GM12878 (cell line): ENCODE results near the gene NHSL2.

Source experiments
- EZH2 ChIP-seq: IDR thresholded peaks from 2 replicates; pipeline ENCODE4 v1.6.1; 2012; ENCODE audit warnings: low read depth, mild to moderate bottlenecking, control low read depth, inconsistent platforms, low read length, borderline replicate concordance; ENCODE audit not compliant: control insufficient read depth
- GABPA ChIP-seq: IDR thresholded peaks from 2 replicates; pipeline ENCODE4 v1.6.1; 2014; ENCODE audit warnings: antibody characterized with exemption, low read depth, mild to moderate bottlenecking, inconsistent platforms
- MXI1 ChIP-seq: fragments of 150-350 bp; IDR thresholded peaks from 2 replicates; pipeline ENCODE4 v1.6.1; 2011; ENCODE audit warnings: low read depth, mild to moderate bottlenecking, inconsistent platforms, low read length, improper control_type of control experiment
- MYC ChIP-seq: IDR thresholded peaks from 2 replicates; pipeline ENCODE4 v1.6.1; 2011; ENCODE audit warnings: mild to moderate bottlenecking, low read length, moderate library complexity, inconsistent platforms; ENCODE audit not compliant: insufficient read depth, insufficient replicate concordance, insufficient read length, severe bottlenecking
- RCOR1 ChIP-seq: conservative IDR thresholded peaks from 2 replicates; pipeline ENCODE4 v1.6.1; 2012; ENCODE audit warnings: low read depth, low read length, improper control_type of control experiment
- RFX5 ChIP-seq: IDR thresholded peaks from 2 replicates; pipeline ENCODE4 v1.6.1; 2011; ENCODE audit warnings: low read depth, low read length, improper control_type of control experiment
- SIN3A ChIP-seq: IDR thresholded peaks from 2 replicates; pipeline ENCODE4 v1.6.1; 2012; ENCODE audit warnings: low read depth, low read length, improper control_type of control experiment
- YY1 ChIP-seq: IDR thresholded peaks from 2 replicates; pipeline ENCODE4 v1.6.1; 2011; ENCODE audit warnings: low read depth, mild to moderate bottlenecking, low read length
- ZNF217 ChIP-seq: fragments of 450-650 bp; IDR thresholded peaks from 2 replicates; pipeline ENCODE4 v1.6.1; 2017; ENCODE audit warnings: antibody characterized with exemption, mild to moderate bottlenecking
- TF ChIP-seq, protein P1 (sequence below): IDR thresholded peaks from 2 replicates; pipeline ENCODE4 v1.6.1; 2012; ENCODE audit warnings: low read depth, low read length, improper control_type of control experiment

DNA sequence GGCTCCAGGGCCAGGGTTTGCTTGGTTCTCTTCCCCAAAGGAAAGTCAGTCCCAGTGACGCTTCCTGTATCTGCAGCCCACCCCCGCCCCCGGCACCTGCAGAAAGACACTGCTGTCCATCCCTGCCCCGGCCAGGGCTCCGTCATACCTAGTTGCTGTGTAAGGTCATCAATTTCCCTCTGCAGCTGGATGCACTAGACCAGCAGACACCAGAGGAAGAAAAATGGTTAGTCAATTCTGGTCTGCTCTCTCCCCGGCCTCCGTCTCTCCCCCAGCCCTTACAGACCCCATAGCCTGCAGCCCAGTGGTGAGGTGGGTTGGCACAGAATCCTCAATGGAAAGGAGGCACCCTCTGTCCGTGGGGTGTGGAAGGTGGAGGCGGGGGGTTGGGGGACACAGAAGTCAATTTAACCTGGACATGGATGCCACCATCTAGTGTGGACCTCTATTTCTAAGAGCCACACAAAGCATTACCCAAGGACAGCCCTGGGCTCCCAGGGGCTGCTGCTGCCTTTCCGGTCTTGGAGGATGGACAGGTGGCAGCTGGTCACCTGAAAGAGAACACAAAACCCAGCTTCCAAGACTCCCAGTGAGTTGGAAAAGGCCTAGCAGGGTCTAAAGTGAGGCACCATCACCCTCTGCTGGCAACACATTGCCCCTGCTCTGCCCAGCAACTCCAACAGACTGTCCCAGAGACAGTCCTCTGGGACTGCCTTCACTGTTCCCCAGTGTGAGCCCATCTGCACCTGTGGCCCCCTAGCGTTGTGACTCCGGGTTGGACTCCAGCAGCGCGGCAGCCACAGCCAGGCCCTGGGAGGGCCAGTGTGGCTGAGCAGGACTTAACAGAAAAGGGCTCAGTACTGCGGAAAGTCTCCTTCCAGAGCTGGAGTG, 40.2 kb upstream of the NHSL2 start:
- TF ChIP-seq MYC = no peak
- TF ChIP-seq ZNF217 = no peak
- no peak for TF ChIP-seq RCOR1
- no peak for TF ChIP-seq SIN3A
- TF ChIP-seq MXI1 = no peak
- TF ChIP-seq RFX5 = no peak
- TF ChIP-seq, protein P1, sequence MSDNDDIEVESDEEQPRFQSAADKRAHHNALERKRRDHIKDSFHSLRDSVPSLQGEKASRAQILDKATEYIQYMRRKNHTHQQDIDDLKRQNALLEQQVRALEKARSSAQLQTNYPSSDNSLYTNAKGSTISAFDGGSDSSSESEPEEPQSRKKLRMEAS = no peak
- no peak for TF ChIP-seq YY1
- TF ChIP-seq GABPA = no peak
- no peak for TF ChIP-seq EZH2
